Measurements from ENCODE around the gene FDCSP. TPM values are rescaled to one million over a fixed set of nuclear protein-coding genes. Genes with fewer than 3 reads are reported as not detected.

Gene FDCSP
- total RNA-seq, result not detected in 2 replicates

GRCh38 chr4:70225824-70226223, at the start of gene FDCSP:
FDCSP (plus strand) TSS chr4:70226124; CDS start chr4:70231195, 5,071 bp downstream.

GRCh38 chr4:70195425-70195824, 30.5 kb upstream of the FDCSP start, which contains the start of gene ODAM:
ODAM (plus strand) TSS chr4:70195725; CDS start chr4:70196544, 819 bp downstream.

DNA sequence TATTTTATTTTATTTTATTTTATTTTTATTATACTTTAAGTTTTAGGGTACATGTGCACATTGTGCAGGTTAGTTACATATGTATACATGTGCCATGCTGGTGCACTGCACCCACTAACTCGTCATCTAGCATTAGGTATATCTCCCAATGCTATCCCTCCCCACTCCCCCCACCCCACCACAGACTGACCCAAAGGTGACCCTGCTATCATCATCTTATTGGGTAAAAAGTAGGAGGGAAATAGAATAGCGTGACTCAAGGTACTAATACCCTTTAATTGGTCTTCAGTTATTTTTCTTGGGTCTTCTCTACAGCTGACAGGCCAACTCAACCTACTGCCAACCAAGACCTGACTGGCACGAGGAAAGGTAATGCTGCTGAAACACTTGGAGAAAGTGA, 16.4 kb downstream of the FDCSP start, which contains the start of gene CSN3:
Gene CSN3, plus strand, starts transcription at position 301 of the 400 bp plus-strand sequence. CDS start 2,223 bp downstream, outside the sequence.

Other genes starting within 250 kb of the FDCSP start
- gene STATH, start 230.2 kb upstream of the FDCSP start, total RNA-seq, result not detected in 2 replicates
- gene HTN3, start 197.7 kb upstream of the FDCSP start, total RNA-seq, result not detected in 2 replicates
- gene HTN1, start 175.7 kb upstream of the FDCSP start, total RNA-seq, result not detected in 2 replicates
- not detected in 2 replicates for gene PRR27, start 71.9 kb upstream of the FDCSP start, total RNA-seq
- gene ODAM, start 30.4 kb upstream of the FDCSP start, total RNA-seq, result not detected in 2 replicates
- gene CSN3, start 16.5 kb downstream of the FDCSP start, total RNA-seq, result not detected in 2 replicates
- gene CABS1, start 108.9 kb downstream of the FDCSP start, total RNA-seq, result not detected in 2 replicates
- not detected in 2 replicates for gene SMR3A, start 134.6 kb downstream of the FDCSP start, total RNA-seq
- gene SMR3B, start 157.0 kb downstream of the FDCSP start, total RNA-seq, result 0.22 TPM in 1 of 2 replicates, not detected in the other
- not detected in 2 replicates for gene OPRPN, start 171.8 kb downstream of the FDCSP start, total RNA-seq
- not detected in 2 replicates for gene MUC7, start 246.1 kb downstream of the FDCSP start, total RNA-seq

Data from thoracic aorta endothelial cell (primary cell).